Tibial nerve (tissue), 4 donors: Measurements from ENCODE around the gene LEFTY2. TPM values are rescaled to one million over a fixed set of nuclear protein-coding genes. Genes with fewer than 3 reads are reported as not detected.
"Not testable (repeated sequence)": the region's sequence is repeated elsewhere in the genome, so short reads cannot be mapped to it uniquely, and the experiment has no call there.

ENCODE experiments used
- DNase-seq, 2 donors: peaks; one replicate each; pipeline ENCODE4 v3.0.0-alpha.2; 2019; ENCODE audit warnings: low spot score in 2 of 2
- H3K27ac ChIP-seq, 4 donors: fragments of 200-600 bp; sonication (generic) in 3 of 4; one replicate each; pipeline ENCODE4 v1.5.1; 2017 to 2019; ENCODE audit warnings: mild to moderate bottlenecking in 1 of 4
- H3K27me3 ChIP-seq, 2 donors: fragments of 200-600 bp; sonication (generic) in 1 of 2; one replicate each; pipeline versions ENCODE4 v1.5.1 to v1.6.0; 2017 to 2019
- H3K36me3 ChIP-seq, 3 donors: fragments of 200-600 bp; sonication (generic); one replicate each; pipeline ENCODE4 v1.5.1; 2018 to 2019
- H3K4me1 ChIP-seq, 4 donors: fragments of 200-600 bp; sonication (generic) in 3 of 4; one replicate each; pipeline ENCODE4 v1.5.1; 2017 to 2019
- H3K4me3 ChIP-seq, 4 donors: fragments of 200-600 bp; sonication (generic) in 3 of 4; one replicate each; pipeline ENCODE4 v1.5.1; 2017 to 2019; ENCODE audit warnings: mild to moderate bottlenecking in 1 of 4, moderate library complexity in 1 of 4
- H3K9me3 ChIP-seq, 4 donors: fragments of 200-600 bp; sonication (generic) in 3 of 4; one replicate each; pipeline ENCODE4 v1.5.1; 2017 to 2019
- EP300 ChIP-seq, 2 donors: sonication (generic); formaldehyde crosslinking; IDR thresholded peaks; one replicate each; pipeline ENCODE4 v1.6.1; 2017; ENCODE audit warnings: antibody characterized with exemption in 2 of 2, mild to moderate bottlenecking in 1 of 2
- POLR2A ChIP-seq, 2 donors: fragments of 450-650 bp; IDR thresholded peaks; one replicate each; pipeline ENCODE4 v1.6.1; 2017; ENCODE audit warnings: antibody characterized with exemption in 2 of 2, mild to moderate bottlenecking in 2 of 2, moderate library complexity in 2 of 2
- WGBS, 2 donors: methylation state at CpG; one replicate each; pipeline ENCODE4 v1.1.5; 2018; 5-methylcytosine and 5-hydroxymethylcytosine counted together
- total RNA-seq, 4 donors: library from RNA; depleted of rRNA; stranded (reverse); fragments of >200 nt; gene quantifications; one replicate each; pipeline ENCODE4 v1.1.0, GENCODE V29; 2016
- TF ChIP-seq, protein P1 (sequence below), 5 experiments: fragments of 200-600 bp in 3 of 5; fragments of 450-650 bp in 2 of 5; sonication (generic) in 3 of 5; IDR thresholded peaks; one replicate each; pipeline ENCODE4 v1.5.1; 2016 to 2019; ENCODE audit warnings: antibody characterized with exemption in 5 of 5, mild to moderate bottlenecking in 3 of 5, moderate library complexity in 2 of 5

Gene LEFTY2
- total RNA-seq, 4 donors from 2014 or later = not detected

DNA sequence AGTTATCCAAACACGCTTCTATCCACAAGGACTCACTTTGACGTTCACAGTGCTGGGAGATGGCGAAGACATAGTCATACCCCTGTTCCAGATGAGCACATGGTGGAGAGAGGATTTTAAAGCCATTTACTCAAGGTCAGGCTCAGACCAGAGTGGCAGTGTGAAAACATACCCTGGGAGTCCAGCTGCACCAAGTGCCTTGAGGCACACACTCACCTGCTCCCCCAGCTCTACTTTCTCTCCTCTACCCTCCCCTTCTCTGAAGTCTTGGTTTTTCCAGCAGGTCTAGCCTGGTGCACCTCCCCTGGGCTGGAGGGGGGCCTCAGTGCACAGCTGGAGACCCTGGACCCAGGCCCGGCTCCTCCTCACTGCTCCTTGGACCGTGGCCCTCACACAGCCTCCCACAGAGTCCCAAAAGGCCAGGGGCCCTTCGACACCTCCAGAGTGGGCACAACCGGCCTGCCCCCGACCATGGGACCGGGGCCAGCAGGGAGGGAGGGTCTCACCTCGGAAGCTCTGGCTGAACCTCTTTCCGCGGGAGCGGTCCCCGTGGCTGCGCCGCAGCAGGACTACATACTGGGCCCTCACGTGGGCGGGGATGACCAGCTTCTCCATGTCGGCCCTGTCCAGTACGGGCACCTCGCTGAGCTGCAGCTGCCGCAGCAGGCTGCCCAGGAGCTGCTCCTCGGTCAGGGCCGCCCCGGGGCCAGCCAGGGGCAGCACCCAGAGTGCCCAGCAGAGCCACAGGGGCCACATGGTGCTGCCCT is 452 bp downstream of the LEFTY2 start:
- Histone ChIP-seq H3K9me3 (no peaks in the 10 kb centered on the region), H3K4me3 (no peak overlapping the region), H3K36me3 (no peaks in the 10 kb centered on the region), H3K27ac (no peak overlapping the region), H3K27me3 (peaks cover 0 to 13% of the 10 kb centered on the region in 2 donors), H3K4me1 (peaks cover 0 to 10% (median 0%) of the 10 kb centered on the region in 4 donors)
- no peak for DNase-seq
- TF ChIP-seq POLR2A (IDR thresholded peaks at IDR 0.05) = no peak
- TF ChIP-seq, protein P1, sequence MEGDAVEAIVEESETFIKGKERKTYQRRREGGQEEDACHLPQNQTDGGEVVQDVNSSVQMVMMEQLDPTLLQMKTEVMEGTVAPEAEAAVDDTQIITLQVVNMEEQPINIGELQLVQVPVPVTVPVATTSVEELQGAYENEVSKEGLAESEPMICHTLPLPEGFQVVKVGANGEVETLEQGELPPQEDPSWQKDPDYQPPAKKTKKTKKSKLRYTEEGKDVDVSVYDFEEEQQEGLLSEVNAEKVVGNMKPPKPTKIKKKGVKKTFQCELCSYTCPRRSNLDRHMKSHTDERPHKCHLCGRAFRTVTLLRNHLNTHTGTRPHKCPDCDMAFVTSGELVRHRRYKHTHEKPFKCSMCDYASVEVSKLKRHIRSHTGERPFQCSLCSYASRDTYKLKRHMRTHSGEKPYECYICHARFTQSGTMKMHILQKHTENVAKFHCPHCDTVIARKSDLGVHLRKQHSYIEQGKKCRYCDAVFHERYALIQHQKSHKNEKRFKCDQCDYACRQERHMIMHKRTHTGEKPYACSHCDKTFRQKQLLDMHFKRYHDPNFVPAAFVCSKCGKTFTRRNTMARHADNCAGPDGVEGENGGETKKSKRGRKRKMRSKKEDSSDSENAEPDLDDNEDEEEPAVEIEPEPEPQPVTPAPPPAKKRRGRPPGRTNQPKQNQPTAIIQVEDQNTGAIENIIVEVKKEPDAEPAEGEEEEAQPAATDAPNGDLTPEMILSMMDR (IDR thresholded peaks at IDR 0.05) = no peak
- TF ChIP-seq EP300 (IDR thresholded peaks at IDR 0.05) = no peak
- 65 to 71% methylated on average over 6 to 21 of the region's 25 CpGs for WGBS, 2 donors

DNA sequence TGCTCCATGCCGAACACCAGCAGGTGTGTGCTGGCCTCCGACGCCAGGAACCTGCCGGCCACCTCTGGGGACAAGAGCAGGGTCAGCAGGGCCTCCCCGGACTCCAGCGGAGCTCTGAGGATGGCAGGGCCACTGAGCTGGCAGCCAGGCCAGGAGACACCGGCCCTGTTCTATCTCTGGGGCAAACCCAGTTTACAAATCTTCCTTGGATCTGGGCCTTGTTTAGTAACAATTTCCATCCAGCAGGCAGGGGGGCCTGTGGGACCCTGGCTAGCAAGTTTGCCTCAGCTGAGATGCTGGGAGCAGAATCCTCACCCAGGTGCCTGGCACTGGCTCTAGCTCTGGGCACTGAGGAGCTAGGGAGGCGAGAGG is 1.1 kb downstream of the LEFTY2 start:
- Histone ChIP-seq H3K4me1 (peaks cover 0 to 10% (median 0%) of the 10 kb centered on the region in 4 donors), H3K27me3 (peaks cover 0 to 13% of the 10 kb centered on the region in 2 donors)
- DNase-seq, H3K4me3 ChIP-seq, H3K9me3 ChIP-seq, H3K27ac ChIP-seq, H3K36me3 ChIP-seq: not testable (repeated sequence)
- 66 to 100% methylated on average over 1 to 8 of the region's 8 CpGs for WGBS, 2 donors

DNA sequence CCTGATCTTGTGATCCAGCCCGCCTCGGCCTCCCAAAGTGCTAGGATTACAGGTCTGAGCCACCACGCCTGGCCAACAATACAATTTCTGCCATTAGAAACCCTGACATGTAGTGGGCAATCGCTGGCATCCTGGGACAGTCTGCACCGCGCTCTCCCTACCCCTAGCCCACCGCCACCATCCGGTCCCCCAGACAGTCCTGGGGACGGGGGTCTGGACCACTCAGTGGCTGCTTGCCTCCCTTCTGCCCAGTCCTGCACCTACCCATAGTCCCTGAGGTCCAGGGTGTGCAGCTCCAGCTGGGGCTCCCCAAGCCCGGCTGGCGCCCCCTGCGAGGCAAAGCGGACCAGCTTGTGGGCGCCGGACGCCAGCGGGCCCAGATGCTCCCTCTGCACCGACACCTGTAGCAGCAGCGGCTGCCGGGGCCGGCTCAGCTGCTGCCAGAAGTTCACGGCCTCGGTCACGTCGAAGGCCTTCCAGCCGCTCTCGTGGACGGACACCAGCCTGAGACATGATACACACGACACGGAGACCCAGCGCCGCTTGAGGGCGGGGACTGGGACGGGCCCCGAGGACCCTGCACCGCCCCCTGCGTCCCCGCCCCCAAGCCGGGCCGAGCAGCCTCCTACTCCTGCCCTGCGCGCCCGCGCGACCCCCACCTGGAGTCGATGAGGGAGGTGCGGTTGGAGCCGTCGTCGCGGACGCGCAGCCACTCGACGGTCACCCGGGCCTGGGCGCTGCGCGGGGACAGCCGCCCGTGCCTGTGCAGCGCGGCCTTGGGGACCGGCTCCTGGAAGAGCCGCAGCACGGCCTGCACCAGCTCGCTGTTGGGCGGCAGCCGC is 1.7 kb downstream of the LEFTY2 start:
- 34 to 71% methylated on average over 14 to 58 of the region's 69 CpGs for WGBS, 2 donors
- peaks cover 0 to 10% (median 0%) of the 10 kb centered on the region in 4 donors for H3K4me1 ChIP-seq
- not testable (repeated sequence) for H3K36me3 ChIP-seq, DNase-seq, H3K9me3 ChIP-seq, H3K27ac ChIP-seq, H3K4me3 ChIP-seq
- H3K27me3 ChIP-seq = peaks cover 0 to 13% of the 10 kb centered on the region in 2 donors

DNA sequence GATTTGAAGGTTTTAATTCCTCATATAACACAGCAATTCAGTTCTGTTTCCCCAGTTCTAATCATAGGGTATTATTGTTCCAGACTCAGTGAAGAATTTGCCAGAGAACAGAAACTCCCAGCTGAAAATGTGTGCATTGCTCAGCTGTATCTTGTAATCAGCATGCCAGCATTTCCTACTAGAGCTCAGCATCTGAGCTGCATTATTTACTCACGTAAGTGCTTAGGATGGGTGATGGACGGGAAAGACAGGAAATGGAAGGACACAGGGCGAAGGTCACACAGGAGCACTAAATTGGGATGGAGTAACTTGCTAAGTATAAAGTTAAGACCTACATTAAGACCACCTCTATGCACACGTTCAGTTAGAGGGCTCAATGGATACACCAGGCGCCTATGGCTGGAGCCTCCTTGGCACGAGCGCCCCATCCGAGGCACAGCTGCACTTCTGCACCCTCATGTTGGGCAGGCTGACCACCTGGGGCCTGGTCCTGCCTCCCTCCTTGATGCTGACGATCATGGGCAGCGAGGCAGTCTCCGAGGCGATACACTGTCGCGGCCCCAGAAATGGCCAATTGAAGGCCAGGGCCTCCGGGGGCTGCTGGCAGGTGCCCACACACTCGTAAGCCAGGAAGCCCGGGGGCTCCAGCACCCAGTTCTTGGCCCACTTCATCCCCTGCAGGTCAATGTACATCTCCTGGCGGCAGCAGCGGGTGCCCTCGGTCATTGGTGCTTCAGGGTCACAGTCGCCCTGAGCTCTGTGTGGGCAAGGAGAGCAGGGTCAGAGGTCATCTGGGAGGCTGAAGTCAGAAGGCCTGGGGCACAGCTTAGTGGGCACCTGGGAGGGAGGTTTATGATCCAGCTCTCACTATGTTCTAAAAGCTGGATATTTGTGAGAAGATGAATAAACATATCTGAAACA is 3.7 kb downstream of the LEFTY2 start:
- no peak overlapping the region for H3K27ac ChIP-seq
- TF ChIP-seq EP300 (IDR thresholded peaks at IDR 0.05) (no peak), POLR2A (IDR thresholded peaks at IDR 0.05) (no peak)
- TF ChIP-seq, protein P1 (IDR thresholded peaks at IDR 0.05) = no peak
- no peak overlapping the region for H3K4me3 ChIP-seq
- H3K27me3 ChIP-seq = peaks cover 0 to 13% of the 10 kb centered on the region in 2 donors
- WGBS, 2 donors = 88 to 92% methylated on average over 17 to 20 of the region's 21 CpGs
- H3K9me3 ChIP-seq = no peaks in the 10 kb centered on the region
- DNase-seq = no peak
- no peaks in the 10 kb centered on the region for H3K36me3 ChIP-seq
- peaks cover 0 to 10% (median 0%) of the 10 kb centered on the region in 4 donors for H3K4me1 ChIP-seq

DNA sequence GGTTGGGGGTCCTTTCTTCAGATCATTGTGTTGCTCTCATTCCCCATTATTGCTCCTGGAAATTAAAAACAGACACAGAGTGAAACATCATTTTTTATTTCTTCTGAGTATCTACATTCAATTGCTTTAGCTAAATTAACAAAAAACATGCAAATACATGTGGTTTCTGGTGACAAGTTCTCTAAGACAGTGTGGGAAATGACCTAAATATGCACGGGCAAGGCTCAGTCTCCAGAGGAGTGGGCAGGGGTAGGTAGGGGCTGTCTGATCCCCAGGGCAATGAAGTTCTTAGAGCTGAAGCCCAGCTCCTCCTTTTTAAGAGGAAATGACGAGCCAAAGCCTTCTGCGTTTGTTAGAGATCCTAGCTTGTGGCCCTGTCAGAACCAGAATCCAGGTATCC is 4.5 kb downstream of the LEFTY2 start:
- Histone ChIP-seq H3K4me1 (peaks cover 0 to 10% (median 0%) of the 10 kb centered on the region in 4 donors), H3K4me3 (no peak overlapping the region), H3K27ac (no peak overlapping the region), H3K36me3 (no peaks in the 10 kb centered on the region), H3K27me3 (peaks cover 0 to 13% of the 10 kb centered on the region in 2 donors), H3K9me3 (no peaks in the 10 kb centered on the region)
- 45 to 74% methylated on average over 3 of the region's 3 CpGs for WGBS, 2 donors
- no peak for DNase-seq
- TF ChIP-seq POLR2A (IDR thresholded peaks at IDR 0.05) (no peak), EP300 (IDR thresholded peaks at IDR 0.05) (no peak)

DNA sequence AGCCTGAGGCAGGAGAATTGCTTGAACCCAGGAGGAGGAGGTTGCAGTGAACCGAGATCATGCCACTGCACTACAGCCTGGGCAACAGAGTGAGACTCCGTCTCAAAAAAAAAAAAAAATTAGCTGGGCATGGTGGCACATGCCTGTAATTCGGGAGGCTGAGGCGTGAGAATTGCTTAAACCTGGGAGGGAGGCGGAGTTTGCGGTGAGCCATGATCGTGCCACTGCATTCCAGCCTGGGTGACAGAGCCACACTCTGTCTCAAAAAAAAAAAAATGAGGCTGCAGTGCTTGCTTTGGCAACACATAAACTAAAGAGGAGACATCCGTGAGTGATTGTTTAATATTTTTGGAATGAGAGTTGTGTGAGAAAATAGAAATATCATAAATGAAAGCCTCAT is 4.9 kb downstream of the LEFTY2 start:
- H3K9me3 ChIP-seq, H3K4me3 ChIP-seq, H3K27ac ChIP-seq, H3K4me1 ChIP-seq, DNase-seq, H3K36me3 ChIP-seq: not testable (repeated sequence)
- H3K27me3 ChIP-seq = peaks cover 0 to 13% of the 10 kb centered on the region in 2 donors
- WGBS, 2 donors = 74 to 84% methylated on average over 8 of the region's 8 CpGs
